ENCODE results near the gene AXL. TPM values are rescaled to one million over a fixed set of nuclear protein-coding genes. Genes with fewer than 3 reads are reported as not detected.

The AXL gene
- total RNA-seq, 1 experiment from 2014 or later: 128 TPM

DNA sequence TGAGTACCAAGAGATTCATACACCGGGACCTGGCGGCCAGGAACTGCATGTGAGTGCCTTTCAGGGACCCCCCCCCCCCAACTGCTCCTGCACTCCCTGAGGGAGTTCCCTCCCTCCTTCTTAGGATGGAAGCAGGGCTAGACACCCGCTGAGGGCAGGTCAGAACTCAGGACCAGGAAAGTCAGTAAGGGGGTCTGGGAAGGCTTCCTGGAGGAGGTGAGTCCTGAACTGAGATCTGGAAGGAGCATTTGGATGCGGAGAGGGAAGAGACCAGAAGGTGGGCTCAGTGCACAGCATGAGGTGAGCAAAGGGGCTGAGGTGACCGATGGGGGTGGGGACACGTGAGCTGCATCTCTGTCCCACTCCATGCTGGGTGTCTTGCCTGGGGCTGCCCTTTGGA lies 34.6 kb downstream of the AXL start:
- DNase-seq (ENCODE audit: low read depth, low spot score) (no peak), ATAC-seq (no peak)
- Histone ChIP-seq H3K27ac (ENCODE audit: low read length) (no peak overlapping the region), H3K4me1 (ENCODE audit: control insufficient read depth, insufficient read depth, low read length) (no peaks in the 10 kb centered on the region), H3K9me3 (ENCODE audit: control insufficient read depth, insufficient read depth, low read depth, low read length) (no peaks in the 10 kb centered on the region), H3K36me3 (ENCODE audit: control insufficient read depth, insufficient read depth, low read length) (peaks cover 6% of the 10 kb centered on the region), H3K4me3 (ENCODE audit: low read depth in 2 of 2, low read length in 2 of 2) (no peak overlapping the region), H3K27me3 (ENCODE audit: control insufficient read depth, insufficient read depth, low read length) (no peaks in the 10 kb centered on the region)
- ChIA-PET POLR2A (no interaction called here), CTCF (no interaction called here)
- no peak for TF ChIP-seq POLR2AphosphoS5 (IDR thresholded peaks at IDR 0.05; ENCODE audit: low read depth, low read length)
- no peak for TF ChIP-seq TCF7L2 (IDR thresholded peaks at IDR 0.05; ENCODE audit: low read depth, low read length)
- TF ChIP-seq SIN3A (IDR thresholded peaks at IDR 0.05; ENCODE audit: borderline replicate concordance, insufficient read depth, low read depth, low read length): no peak
- TF ChIP-seq, protein P1, sequence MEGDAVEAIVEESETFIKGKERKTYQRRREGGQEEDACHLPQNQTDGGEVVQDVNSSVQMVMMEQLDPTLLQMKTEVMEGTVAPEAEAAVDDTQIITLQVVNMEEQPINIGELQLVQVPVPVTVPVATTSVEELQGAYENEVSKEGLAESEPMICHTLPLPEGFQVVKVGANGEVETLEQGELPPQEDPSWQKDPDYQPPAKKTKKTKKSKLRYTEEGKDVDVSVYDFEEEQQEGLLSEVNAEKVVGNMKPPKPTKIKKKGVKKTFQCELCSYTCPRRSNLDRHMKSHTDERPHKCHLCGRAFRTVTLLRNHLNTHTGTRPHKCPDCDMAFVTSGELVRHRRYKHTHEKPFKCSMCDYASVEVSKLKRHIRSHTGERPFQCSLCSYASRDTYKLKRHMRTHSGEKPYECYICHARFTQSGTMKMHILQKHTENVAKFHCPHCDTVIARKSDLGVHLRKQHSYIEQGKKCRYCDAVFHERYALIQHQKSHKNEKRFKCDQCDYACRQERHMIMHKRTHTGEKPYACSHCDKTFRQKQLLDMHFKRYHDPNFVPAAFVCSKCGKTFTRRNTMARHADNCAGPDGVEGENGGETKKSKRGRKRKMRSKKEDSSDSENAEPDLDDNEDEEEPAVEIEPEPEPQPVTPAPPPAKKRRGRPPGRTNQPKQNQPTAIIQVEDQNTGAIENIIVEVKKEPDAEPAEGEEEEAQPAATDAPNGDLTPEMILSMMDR (IDR thresholded peaks at IDR 0.05): no peak
- TF ChIP-seq, protein P2, sequence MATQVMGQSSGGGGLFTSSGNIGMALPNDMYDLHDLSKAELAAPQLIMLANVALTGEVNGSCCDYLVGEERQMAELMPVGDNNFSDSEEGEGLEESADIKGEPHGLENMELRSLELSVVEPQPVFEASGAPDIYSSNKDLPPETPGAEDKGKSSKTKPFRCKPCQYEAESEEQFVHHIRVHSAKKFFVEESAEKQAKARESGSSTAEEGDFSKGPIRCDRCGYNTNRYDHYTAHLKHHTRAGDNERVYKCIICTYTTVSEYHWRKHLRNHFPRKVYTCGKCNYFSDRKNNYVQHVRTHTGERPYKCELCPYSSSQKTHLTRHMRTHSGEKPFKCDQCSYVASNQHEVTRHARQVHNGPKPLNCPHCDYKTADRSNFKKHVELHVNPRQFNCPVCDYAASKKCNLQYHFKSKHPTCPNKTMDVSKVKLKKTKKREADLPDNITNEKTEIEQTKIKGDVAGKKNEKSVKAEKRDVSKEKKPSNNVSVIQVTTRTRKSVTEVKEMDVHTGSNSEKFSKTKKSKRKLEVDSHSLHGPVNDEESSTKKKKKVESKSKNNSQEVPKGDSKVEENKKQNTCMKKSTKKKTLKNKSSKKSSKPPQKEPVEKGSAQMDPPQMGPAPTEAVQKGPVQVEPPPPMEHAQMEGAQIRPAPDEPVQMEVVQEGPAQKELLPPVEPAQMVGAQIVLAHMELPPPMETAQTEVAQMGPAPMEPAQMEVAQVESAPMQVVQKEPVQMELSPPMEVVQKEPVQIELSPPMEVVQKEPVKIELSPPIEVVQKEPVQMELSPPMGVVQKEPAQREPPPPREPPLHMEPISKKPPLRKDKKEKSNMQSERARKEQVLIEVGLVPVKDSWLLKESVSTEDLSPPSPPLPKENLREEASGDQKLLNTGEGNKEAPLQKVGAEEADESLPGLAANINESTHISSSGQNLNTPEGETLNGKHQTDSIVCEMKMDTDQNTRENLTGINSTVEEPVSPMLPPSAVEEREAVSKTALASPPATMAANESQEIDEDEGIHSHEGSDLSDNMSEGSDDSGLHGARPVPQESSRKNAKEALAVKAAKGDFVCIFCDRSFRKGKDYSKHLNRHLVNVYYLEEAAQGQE (IDR thresholded peaks at IDR 0.05; ENCODE audit: insufficient read depth in 1 of 2, low read depth in 2 of 2, low read length in 1 of 2): no peak
- intact Hi-C loops (cut with micrococcal nuclease; ENCODE audit: unreplicated experiment): no loop called here
- in situ Hi-C loops (cut with HindIII; ENCODE audit: low pct_unique_long_range_greater_than_20kb, low sequenced_read_pairs): no loop called here
- BruUV-seq (replicated peaks): no TSS peak

DNA sequence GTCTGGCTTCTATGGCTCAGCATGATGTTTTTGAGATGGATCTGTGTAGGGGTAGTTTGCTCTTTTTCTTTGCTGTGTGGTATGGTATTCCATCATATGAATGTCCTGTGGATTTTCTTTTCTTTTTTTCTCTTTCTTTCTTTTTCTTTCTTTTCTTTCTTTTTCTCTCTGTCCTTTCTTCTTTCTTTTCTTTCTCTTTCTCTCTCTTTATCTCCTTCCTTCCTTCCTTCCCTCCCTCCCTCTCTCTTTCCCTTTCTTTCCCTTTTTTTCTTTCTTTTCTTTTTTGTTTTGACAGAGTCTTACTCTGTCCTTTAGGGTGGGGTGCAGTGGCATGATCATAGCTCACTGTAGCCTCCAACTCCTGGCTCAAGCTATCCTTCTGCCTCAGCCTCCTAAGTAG lies 36.1 kb downstream of the AXL start:
- DNase-seq (ENCODE audit: low read depth, low spot score) (no peak), ATAC-seq (no peak)
- TF ChIP-seq TCF7L2 (IDR thresholded peaks at IDR 0.05; ENCODE audit: low read depth, low read length) (no peak), POLR2AphosphoS5 (IDR thresholded peaks at IDR 0.05; ENCODE audit: low read depth, low read length) (no peak), SIN3A (IDR thresholded peaks at IDR 0.05; ENCODE audit: borderline replicate concordance, insufficient read depth, low read depth, low read length) (no peak)
- TF ChIP-seq, protein P2 (IDR thresholded peaks at IDR 0.05; ENCODE audit: insufficient read depth in 1 of 2, low read depth in 2 of 2, low read length in 1 of 2): no peak
- TF ChIP-seq, protein P1 (IDR thresholded peaks at IDR 0.05): no peak
- Histone ChIP-seq H3K36me3 (ENCODE audit: control insufficient read depth, insufficient read depth, low read length) (peaks cover 6% of the 10 kb centered on the region), H3K27me3 (ENCODE audit: control insufficient read depth, insufficient read depth, low read length) (no peaks in the 10 kb centered on the region), H3K4me1 (ENCODE audit: control insufficient read depth, insufficient read depth, low read length) (no peaks in the 10 kb centered on the region), H3K27ac (ENCODE audit: low read length) (no peak overlapping the region), H3K9me3 (ENCODE audit: control insufficient read depth, insufficient read depth, low read depth, low read length) (no peaks in the 10 kb centered on the region), H3K4me3 (ENCODE audit: low read depth in 2 of 2, low read length in 2 of 2) (no peak overlapping the region)
- POLR2A ChIA-PET: no interaction called here
- in situ Hi-C loops (cut with HindIII; ENCODE audit: low pct_unique_long_range_greater_than_20kb, low sequenced_read_pairs): no loop called here
- intact Hi-C loops (cut with micrococcal nuclease; ENCODE audit: unreplicated experiment): no loop called here
- no TSS peak for BruUV-seq (replicated peaks)
- CTCF ChIA-PET: no interaction called here

Data from Panc1 (cell line).